OCI-LY3 (cell line): ENCODE data around the gene PPEF1.

Experiments
- H2AFZ ChIP-seq: fragments of 200-600, 300-600 bp; shearing (Covaris generic); 2 replicates; pipeline ENCODE4 v1.6.0; 2014; ENCODE audit warnings: antibody characterized with exemption, low read depth, low read length
- H3K27ac ChIP-seq: fragments of 200-600, 300-600 bp; sonication (generic); 2 replicates; pipeline ENCODE4 v1.5.1; 2014; ENCODE audit warnings: mild to moderate bottlenecking, low read length, moderate library complexity, mixed read lengths
- H3K27me3 ChIP-seq: fragments of 200-600, 300-600 bp; sonication (generic); 2 replicates; pipeline ENCODE4 v1.6.1; 2014; ENCODE audit warnings: low read depth, low read length, mixed read lengths
- H3K36me3 ChIP-seq: fragments of 200-600, 300-600 bp; sonication (generic); replicated peaks from 2 replicates; pipeline ENCODE3; 2014; ENCODE audit warnings: low read depth, low read length, mixed read lengths
- H3K4me1 ChIP-seq: fragments of 300-600, 200-600 bp; sonication (generic); 2 replicates; pipeline ENCODE4 v1.6.1; 2014; ENCODE audit warnings: low read length, mixed read lengths
- H3K4me2 ChIP-seq: fragments of 200-600, 300-600 bp; sonication (generic); 2 replicates; pipeline ENCODE4 v1.6.1; 2014; ENCODE audit warnings: low read length, mixed read lengths
- H3K4me3 ChIP-seq: fragments of 300-600, 200-600 bp; sonication (generic); 2 replicates; pipeline ENCODE4 v1.5.1; 2014; ENCODE audit warnings: antibody characterized with exemption, mild to moderate bottlenecking, low read length, moderate library complexity
- H3K79me2 ChIP-seq: fragments of 300-600, 200-600 bp; shearing (Covaris generic); 2 replicates; pipeline ENCODE4 v1.6.1; 2014; ENCODE audit warnings: mild to moderate bottlenecking, low read length, mixed read lengths
- H3K9ac ChIP-seq: fragments of 300-600, 200-600 bp; shearing (Covaris generic); 2 replicates; pipeline ENCODE4 v1.6.0; 2014; ENCODE audit warnings: mild to moderate bottlenecking, low read length, moderate library complexity
- H3K9me3 ChIP-seq: fragments of 200-600, 300-600 bp; shearing (Covaris generic); 2 replicates; pipeline ENCODE4 v1.6.1; 2014; ENCODE audit warnings: low read length, mixed read lengths; ENCODE audit not compliant: insufficient read depth
- H4K20me1 ChIP-seq: fragments of 200-600, 300-600 bp; sonication (generic); 2 replicates; pipeline ENCODE4 v1.6.1; 2016; ENCODE audit warnings: low read length, mixed read lengths; ENCODE audit not compliant: insufficient read depth
- CTCF ChIP-seq: fragments of 200-600, 300-600 bp; sonication (generic); IDR thresholded peaks from 2 replicates; pipeline ENCODE4 v1.5.1; 2014; ENCODE audit warnings: antibody characterized with exemption, low read length, low read depth
- EZH2phosphoT487 ChIP-seq: fragments of 200-600 bp; shearing (Covaris generic); IDR thresholded peaks from 2 replicates; pipeline ENCODE4 v1.6.1; 2018; ENCODE audit warnings: antibody characterized with exemption, mixed run types, low read depth

The PPEF1 gene

DNA sequence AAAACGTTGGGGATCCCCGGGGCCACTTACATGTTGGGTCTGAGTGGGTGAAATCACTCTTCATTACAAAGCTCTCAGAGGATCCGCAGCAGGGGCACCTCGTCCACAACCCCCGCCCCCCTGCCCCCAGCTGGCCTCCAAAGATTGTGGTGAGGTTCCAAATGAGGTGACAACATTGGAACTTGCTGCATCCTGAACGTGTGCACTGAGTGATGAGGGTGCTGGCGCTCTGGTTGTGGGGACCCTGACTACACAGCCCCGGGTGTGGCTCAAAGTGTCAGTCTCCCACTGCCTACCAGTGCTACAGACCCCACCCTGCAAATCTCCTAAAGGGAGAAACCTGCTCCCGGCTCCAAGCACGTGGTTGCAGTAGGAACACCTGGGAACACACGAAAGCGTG, 164.5 kb downstream of the PPEF1 start:
- Histone ChIP-seq H3K27ac (no peak overlapping the region), H3K9ac (no peak overlapping the region), H3K36me3 (no peaks in the 10 kb centered on the region), H3K4me2 (no peak overlapping the region), H3K79me2 (no peaks in the 10 kb centered on the region), H3K4me1 (no peaks in the 10 kb centered on the region), H3K9me3 (no peaks in the 10 kb centered on the region), H4K20me1 (no peaks in the 10 kb centered on the region), H3K27me3 (no peaks in the 10 kb centered on the region), H2AFZ (no peak overlapping the region), H3K4me3 (no peak overlapping the region)
- no peak for TF ChIP-seq EZH2phosphoT487
- TF ChIP-seq CTCF: no peak

DNA sequence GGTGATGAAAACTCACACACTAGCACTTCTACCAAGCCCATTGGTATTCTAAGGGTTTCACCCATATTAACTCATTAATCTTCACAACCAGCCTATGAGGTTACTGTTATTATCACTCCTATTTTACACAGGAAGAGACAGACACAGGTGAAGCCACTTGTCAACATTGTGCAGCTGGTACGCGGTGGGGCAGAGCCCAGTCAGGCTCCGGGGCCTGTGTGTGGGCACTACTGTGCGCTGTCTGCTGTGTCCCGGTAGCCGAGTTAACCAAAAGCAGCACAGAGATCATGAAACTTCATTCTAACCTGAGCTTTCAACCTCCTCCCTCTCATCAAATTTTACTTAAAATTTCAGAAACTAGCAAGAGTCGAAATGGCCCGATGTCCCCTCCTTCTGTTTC, 165.2 kb downstream of the PPEF1 start:
- Histone ChIP-seq H3K4me1 (no peaks in the 10 kb centered on the region), H3K9ac (no peak overlapping the region), H4K20me1 (no peaks in the 10 kb centered on the region), H3K27ac (no peak overlapping the region), H3K79me2 (no peaks in the 10 kb centered on the region), H3K4me3 (no peak overlapping the region), H3K9me3 (no peaks in the 10 kb centered on the region), H2AFZ (no peak overlapping the region), H3K27me3 (no peaks in the 10 kb centered on the region), H3K4me2 (no peak overlapping the region), H3K36me3 (no peaks in the 10 kb centered on the region)
- TF ChIP-seq EZH2phosphoT487 (no peak), CTCF (no peak)

GRCh38 chrX:18873189-18873791, 165.8 kb downstream of the PPEF1 start:
- Histone ChIP-seq H3K36me3 (no peaks in the 10 kb centered on the region), H3K27me3 (no peaks in the 10 kb centered on the region), H3K27ac (no peak overlapping the region), H3K4me1 (no peaks in the 10 kb centered on the region), H3K4me2 (no peak overlapping the region), H3K79me2 (no peaks in the 10 kb centered on the region), H3K4me3 (no peak overlapping the region), H3K9me3 (no peaks in the 10 kb centered on the region), H4K20me1 (no peaks in the 10 kb centered on the region), H3K9ac (no peak overlapping the region), H2AFZ (no peak overlapping the region)
- TF ChIP-seq CTCF (no peak), EZH2phosphoT487 (no peak)

DNA sequence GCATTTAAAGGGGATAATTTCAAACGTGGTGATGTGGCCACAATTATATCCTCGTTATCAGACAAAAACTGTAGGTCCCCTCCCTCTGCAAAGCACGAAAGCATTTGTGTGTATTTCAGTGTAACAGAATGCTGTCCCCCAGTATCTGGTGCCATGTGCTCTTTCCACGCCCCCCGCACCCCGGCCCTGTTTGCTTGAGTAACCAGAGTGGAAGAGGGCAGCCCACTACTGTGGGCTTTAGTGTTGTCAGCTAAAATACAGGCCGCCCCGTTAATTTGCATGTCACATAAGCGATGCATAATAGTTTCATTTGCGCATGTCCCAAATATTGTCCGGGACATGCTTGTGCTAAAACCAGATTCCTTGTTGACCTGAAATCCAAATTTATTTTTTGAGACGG, 166.4 kb downstream of the PPEF1 start:
- H3K4me2 ChIP-seq: no peak overlapping the region

More for the DNA sequence above, 166.4 kb downstream of the PPEF1 start:
- no peaks in the 10 kb centered on the region for H4K20me1 ChIP-seq
- H3K9me3 ChIP-seq: no peaks in the 10 kb centered on the region
- no peaks in the 10 kb centered on the region for H3K79me2 ChIP-seq
- no peak overlapping the region for H3K4me3 ChIP-seq
- no peaks in the 10 kb centered on the region for H3K36me3 ChIP-seq
- no peak overlapping the region for H3K27ac ChIP-seq
- no peak overlapping the region for H3K9ac ChIP-seq
- H3K4me1 ChIP-seq: no peaks in the 10 kb centered on the region
- H3K27me3 ChIP-seq: no peaks in the 10 kb centered on the region
- TF ChIP-seq EZH2phosphoT487 (no peak), CTCF (no peak)
- no peak overlapping the region for H2AFZ ChIP-seq
